ENCODE data around the gene FAM78B. TPM values are rescaled to one million over a fixed set of nuclear protein-coding genes. Genes with fewer than 3 reads are reported as not detected.

The FAM78B gene
- total RNA-seq, 4 donors from 2014 or later: 0.64 to 1.2 (median 0.81) TPM

- WGBS, 2 donors: 57 to 61% methylated on average over 2 of the region's 2 CpGs
- H3K4me3 ChIP-seq (ENCODE audit: low read depth, poor library complexity, severe bottlenecking): no peak overlapping the region
- TF ChIP-seq, protein P1, sequence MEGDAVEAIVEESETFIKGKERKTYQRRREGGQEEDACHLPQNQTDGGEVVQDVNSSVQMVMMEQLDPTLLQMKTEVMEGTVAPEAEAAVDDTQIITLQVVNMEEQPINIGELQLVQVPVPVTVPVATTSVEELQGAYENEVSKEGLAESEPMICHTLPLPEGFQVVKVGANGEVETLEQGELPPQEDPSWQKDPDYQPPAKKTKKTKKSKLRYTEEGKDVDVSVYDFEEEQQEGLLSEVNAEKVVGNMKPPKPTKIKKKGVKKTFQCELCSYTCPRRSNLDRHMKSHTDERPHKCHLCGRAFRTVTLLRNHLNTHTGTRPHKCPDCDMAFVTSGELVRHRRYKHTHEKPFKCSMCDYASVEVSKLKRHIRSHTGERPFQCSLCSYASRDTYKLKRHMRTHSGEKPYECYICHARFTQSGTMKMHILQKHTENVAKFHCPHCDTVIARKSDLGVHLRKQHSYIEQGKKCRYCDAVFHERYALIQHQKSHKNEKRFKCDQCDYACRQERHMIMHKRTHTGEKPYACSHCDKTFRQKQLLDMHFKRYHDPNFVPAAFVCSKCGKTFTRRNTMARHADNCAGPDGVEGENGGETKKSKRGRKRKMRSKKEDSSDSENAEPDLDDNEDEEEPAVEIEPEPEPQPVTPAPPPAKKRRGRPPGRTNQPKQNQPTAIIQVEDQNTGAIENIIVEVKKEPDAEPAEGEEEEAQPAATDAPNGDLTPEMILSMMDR (IDR thresholded peaks at IDR 0.05): no peak
- no peak for TF ChIP-seq POLR2A (IDR thresholded peaks at IDR 0.05)
- intact Hi-C loops (cut with DNase I; ENCODE audit: low total_unique reads): no loop called here
- DNase-seq (ENCODE audit: low spot score in 2 of 2): no peak
Observed at GRCh38 chr1:166152978-166153377, 13.8 kb downstream of the FAM78B start.

GRCh38 chr1:166151804-166152203 is 15.0 kb downstream of the FAM78B start:
- no peak for TF ChIP-seq POLR2A (IDR thresholded peaks at IDR 0.05)
- TF ChIP-seq, protein P1 (IDR thresholded peaks at IDR 0.05): no peak
- DNase-seq (ENCODE audit: low spot score in 2 of 2): no peak
- 88 to 94% methylated on average over 5 of the region's 5 CpGs for WGBS, 2 donors
- H3K4me3 ChIP-seq (ENCODE audit: low read depth, poor library complexity, severe bottlenecking): no peak overlapping the region
- intact Hi-C loops (cut with DNase I; ENCODE audit: low total_unique reads): no loop called here

- no peak for DNase-seq (ENCODE audit: low spot score in 2 of 2)
- WGBS, 2 donors: 31 to 53% methylated on average over 1 of the region's 1 CpG
- TF ChIP-seq, protein P1 (IDR thresholded peaks at IDR 0.05): no peak
- TF ChIP-seq POLR2A (IDR thresholded peaks at IDR 0.05): no peak
- intact Hi-C loops (cut with DNase I; ENCODE audit: low total_unique reads): no loop called here
- H3K4me3 ChIP-seq (ENCODE audit: low read depth, poor library complexity, severe bottlenecking): no peak overlapping the region
Observed at GRCh38 chr1:166145499-166145898, 21.3 kb downstream of the FAM78B start.

- TF ChIP-seq POLR2A (IDR thresholded peaks at IDR 0.05): no peak
- TF ChIP-seq, protein P1 (IDR thresholded peaks at IDR 0.05): no peak
- no peak overlapping the region for H3K4me3 ChIP-seq (ENCODE audit: low read depth, poor library complexity, severe bottlenecking)
- intact Hi-C loops (cut with DNase I; ENCODE audit: low total_unique reads): no loop called here
- no peak for DNase-seq (ENCODE audit: low spot score in 2 of 2)
Observed at GRCh38 chr1:166141969-166142368, 24.8 kb downstream of the FAM78B start.

GRCh38 chr1:166140251-166140650 is 26.6 kb downstream of the FAM78B start:
- no peak for DNase-seq (ENCODE audit: low spot score in 2 of 2)
- TF ChIP-seq POLR2A (IDR thresholded peaks at IDR 0.05): no peak
- TF ChIP-seq, protein P1 (IDR thresholded peaks at IDR 0.05): no peak
- H3K4me3 ChIP-seq (ENCODE audit: low read depth, poor library complexity, severe bottlenecking): no peak overlapping the region
- WGBS, 2 donors: 68% methylated on average over 6 of the region's 6 CpGs
- intact Hi-C loops (cut with DNase I; ENCODE audit: low total_unique reads): no loop called here

DNA sequence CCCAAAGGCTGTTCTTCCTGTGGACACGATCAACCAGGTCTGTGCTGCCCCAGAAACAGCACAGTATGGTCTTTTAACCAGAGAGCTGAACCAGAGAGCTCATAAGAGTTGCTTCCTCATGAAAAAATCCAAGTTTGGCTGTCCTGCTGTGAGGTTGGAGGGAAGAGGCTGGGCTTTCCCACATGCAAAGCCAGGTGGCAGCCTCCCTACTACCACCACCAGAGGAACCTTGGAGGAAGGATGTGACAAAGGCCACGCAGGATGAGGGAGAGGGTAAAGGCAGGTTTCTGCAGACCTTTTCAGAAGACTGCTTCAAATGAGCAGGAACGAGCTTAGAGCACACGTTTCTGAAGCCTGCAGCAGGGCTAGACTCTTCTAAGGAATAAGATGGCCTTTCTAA is 27.1 kb downstream of the FAM78B start:
- 51 to 55% methylated on average over 4 of the region's 4 CpGs for WGBS, 2 donors
- TF ChIP-seq, protein P1 (IDR thresholded peaks at IDR 0.05): no peak
- no peak for TF ChIP-seq POLR2A (IDR thresholded peaks at IDR 0.05)
- intact Hi-C loops (cut with DNase I; ENCODE audit: low total_unique reads): no loop called here
- no peak for DNase-seq (ENCODE audit: low spot score in 2 of 2)
- H3K4me3 ChIP-seq (ENCODE audit: low read depth, poor library complexity, severe bottlenecking): no peak overlapping the region

All from lower leg skin (tissue), 4 donors.